Mucosa of descending colon (tissue), 3 donors: ENCODE data around the gene BARX2. TPM values are rescaled to one million over a fixed set of nuclear protein-coding genes. Genes with fewer than 3 reads are reported as not detected.
A peak's percentile ranks its signal among the peaks of the same experiment; 100 is the strongest.

Experiments used
- ATAC-seq: fragments of 200-7000 bp; cut with Tn5 transposase; one replicate; pipeline ENCODE4 v1.9.1; 2020; ENCODE audit warnings: mild to moderate bottlenecking, moderate library complexity
- DNase-seq, 3 donors: peaks; one replicate each; pipeline ENCODE4 v3.0.0-alpha.2; 2020
- H3K36me3 ChIP-seq: fragments of 200-600 bp; one replicate; pipeline ENCODE4 v1.8.0; 2021; ENCODE audit warnings: low read depth, mild to moderate bottlenecking
- H3K4me1 ChIP-seq: fragments of 200-600 bp; one replicate; pipeline ENCODE4 v1.8.0; 2021; ENCODE audit warnings: low read depth, mild to moderate bottlenecking
- H3K4me3 ChIP-seq: fragments of 200-600 bp; one replicate; pipeline ENCODE4 v1.8.0; 2021; ENCODE audit warnings: mild to moderate bottlenecking
- H3K9me3 ChIP-seq: fragments of 200-600 bp; one replicate; pipeline ENCODE4 v1.8.0; 2021; ENCODE audit warnings: mild to moderate bottlenecking
- CTCF ChIP-seq: fragments of 200-600 bp; IDR thresholded peaks from one replicate; pipeline ENCODE4 v1.8.0; 2022; ENCODE audit warnings: antibody characterized with exemption, mild to moderate bottlenecking
- intact Hi-C, 2 donors: fragments of 100-400 bp; cut with DNase I in 1 of 2; cut with micrococcal nuclease in 1 of 2; formaldehyde crosslinking; loops; one replicate each; pipeline versions ENCODE4 v1.11.0 to v1.11.1; 2022; cut with DNase I, micrococcal nuclease
- total RNA-seq, 3 donors: library from RNA; stranded (reverse); fragmentation: NEBNext Ultra II Directional in 2 of 3; extraction: Animal tissue kit (Norgen Biotek cat#: 25700) in 2 of 3; gene quantifications; one replicate each; pipeline versions ENCODE4 v1.2.1 to v1.2.4, GENCODE V29; 2021 to 2023
- donor health status: DM: no; HTN: no; CAD: no; lungs with moderate emphysema.
- donor health status: DM: no; HTN: no; CAD: no.
- donor health status: DM: no; HTN: yes; CAD: no.

Gene BARX2
- total RNA-seq, 3 donors from 2014 or later = 10.8 to 25.6 (median 24.6) TPM

DNA sequence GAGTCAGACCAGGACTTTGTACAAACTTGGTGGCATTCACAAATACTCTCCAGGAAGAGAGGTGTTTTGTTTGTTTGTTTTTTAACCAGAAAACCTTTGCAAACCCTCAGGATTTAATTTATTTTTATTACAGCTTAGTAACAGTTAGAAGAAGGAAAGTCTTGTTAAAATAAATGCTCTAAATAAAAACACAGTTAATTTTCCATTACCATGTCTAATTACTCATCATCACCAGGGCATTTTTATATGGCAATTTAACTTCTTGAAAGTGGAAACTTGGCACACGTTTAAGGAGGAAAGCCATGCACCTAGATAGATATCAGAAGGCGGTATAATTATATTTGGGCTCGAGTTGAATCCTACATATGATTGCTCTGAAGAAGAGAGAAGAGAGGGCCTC, 7.4 kb downstream of the BARX2 start:
- ATAC-seq = no peak
- intact Hi-C loops = no loop called here
- TF ChIP-seq CTCF = no peak

GRCh38 chr11:129383502-129383901, 7.9 kb downstream of the BARX2 start:
- Histone ChIP-seq H3K4me1 (no peaks in the 10 kb centered on the region), H3K36me3 (no peaks in the 10 kb centered on the region), H3K4me3 (no peak overlapping the region), H3K9me3 (no peaks in the 10 kb centered on the region)
- ATAC-seq (no peak), DNase-seq (no peak)
- intact Hi-C loops = no loop called here
- no peak for TF ChIP-seq CTCF

More for the DNA sequence above, 7.4 kb downstream of the BARX2 start:
- H3K4me1 ChIP-seq = no peaks in the 10 kb centered on the region
- H3K36me3 ChIP-seq = no peaks in the 10 kb centered on the region
- H3K4me3 ChIP-seq = no peak overlapping the region
- H3K9me3 ChIP-seq = no peaks in the 10 kb centered on the region
- no peak for DNase-seq

DNA sequence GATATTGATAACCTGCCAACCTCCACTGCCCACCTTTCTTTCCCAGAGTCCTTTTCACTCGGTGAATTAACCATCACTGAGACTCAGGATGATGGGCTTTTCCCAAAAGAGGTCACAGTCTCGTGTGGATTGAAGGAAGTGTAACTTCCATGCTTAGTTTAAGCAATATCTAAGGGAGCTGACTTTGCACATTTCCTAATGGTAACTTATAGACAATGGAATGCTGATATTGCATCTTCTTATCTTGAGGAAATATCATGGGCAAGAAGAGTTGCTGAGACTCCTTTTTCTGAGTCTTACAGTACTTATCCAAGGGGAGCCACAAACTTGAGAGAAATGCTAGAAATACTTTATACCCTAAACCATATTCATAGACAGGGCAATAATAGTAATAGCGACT, 8.8 kb downstream of the BARX2 start:
- no peak for ATAC-seq
- peaks cover 4% of the 10 kb centered on the region for H3K4me1 ChIP-seq
- no peak overlapping the region for H3K4me3 ChIP-seq
- DNase-seq = no peak
- H3K9me3 ChIP-seq = no peaks in the 10 kb centered on the region
- TF ChIP-seq CTCF = no peak
- intact Hi-C loops = no loop called here
- no peaks in the 10 kb centered on the region for H3K36me3 ChIP-seq

GRCh38 chr11:129385801-129386200, 10.2 kb downstream of the BARX2 start:
- ATAC-seq = no peak
- intact Hi-C loops = no loop called here
- no peak overlapping the region for H3K4me3 ChIP-seq
- no peaks in the 10 kb centered on the region for H3K9me3 ChIP-seq
- H3K4me1 ChIP-seq = peaks cover 4% of the 10 kb centered on the region
- no peaks in the 10 kb centered on the region for H3K36me3 ChIP-seq
- TF ChIP-seq CTCF = no peak
- DNase-seq = no peak

- Histone ChIP-seq H3K9me3 (no peaks in the 10 kb centered on the region), H3K4me1 (peaks cover 4% of the 10 kb centered on the region), H3K4me3 (no peak overlapping the region), H3K36me3 (no peaks in the 10 kb centered on the region)
- ATAC-seq (peak; percentile 89), DNase-seq (peak in 2 of 3 donors; percentile 48 to 71)
- TF ChIP-seq CTCF = no peak
- intact Hi-C loops = no loop called here
These were observed 11.2 kb downstream of the BARX2 start for GRCh38 chr11:129386795-129387397.

DNA sequence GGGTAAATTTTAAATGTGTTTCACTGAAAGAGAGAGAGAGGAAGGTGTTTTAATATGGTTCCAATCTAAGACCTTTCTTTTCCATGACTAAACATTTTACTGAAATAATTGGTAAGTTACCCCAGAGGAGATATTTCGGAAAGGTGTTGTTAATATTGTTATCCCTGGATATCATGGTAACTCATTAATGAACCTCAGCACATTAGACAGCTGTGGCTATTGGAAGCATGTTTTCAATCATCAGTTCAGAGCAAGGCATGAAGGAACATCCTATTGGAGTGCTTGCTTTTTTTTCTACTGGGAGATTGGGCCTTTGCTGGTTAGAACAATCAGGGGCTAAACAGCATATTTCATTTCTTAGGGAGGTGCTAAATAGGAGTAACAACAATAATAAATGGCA, 11.8 kb downstream of the BARX2 start:
- no peak for ATAC-seq

More for the DNA sequence above, 11.8 kb downstream of the BARX2 start:
- intact Hi-C loops = no loop called here
- Histone ChIP-seq H3K36me3 (no peaks in the 10 kb centered on the region), H3K4me1 (peaks cover 4% of the 10 kb centered on the region), H3K4me3 (no peak overlapping the region), H3K9me3 (no peaks in the 10 kb centered on the region)
- TF ChIP-seq CTCF = no peak
- no peak for DNase-seq
